ENCODE results near the gene CATSPERD.
A peak's percentile ranks its signal among the peaks of the same experiment; 100 is the strongest.

CATSPERD gene, protein sequence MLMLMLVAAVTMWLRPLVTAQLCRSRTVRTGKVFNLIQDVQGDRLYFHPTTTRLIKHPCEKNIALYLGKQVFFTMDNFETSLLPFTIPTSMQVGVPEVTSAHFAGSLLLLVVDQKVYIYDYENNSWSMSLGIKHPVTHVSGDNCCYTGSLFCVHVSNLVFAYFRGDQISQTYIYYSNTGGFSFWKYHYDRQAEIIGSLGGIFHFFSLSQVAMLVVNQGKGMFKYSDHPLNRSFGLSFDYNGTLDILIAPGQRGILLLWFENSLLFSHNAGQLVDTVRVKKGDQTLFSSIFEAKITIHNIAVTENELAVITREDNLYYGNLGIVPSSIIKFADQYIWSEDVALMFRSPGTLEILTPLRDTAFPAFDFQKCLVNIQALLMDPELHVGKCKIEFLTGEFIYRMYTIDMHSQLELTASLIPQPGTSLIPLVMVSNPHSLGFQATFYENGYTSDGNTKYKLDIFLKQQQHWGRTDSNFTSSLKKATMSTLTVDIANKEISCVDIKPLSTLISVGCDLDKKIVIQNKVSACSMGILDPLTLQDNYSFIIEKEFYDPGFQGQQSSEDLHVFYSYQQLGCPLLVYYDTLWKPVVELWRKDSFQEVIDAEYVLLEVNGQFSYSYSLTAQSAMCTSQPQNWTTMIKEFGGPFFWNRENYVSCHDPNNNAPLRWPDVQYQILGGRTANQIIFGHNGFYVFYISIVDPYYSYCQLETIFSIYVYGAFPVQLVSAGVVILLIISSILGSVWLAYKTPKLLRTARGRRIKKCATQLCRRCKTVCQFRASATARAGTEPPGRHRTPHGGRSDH

GRCh38 chr19:5719961-5720790 is at the start of gene CATSPERD, which contains the start of gene LONP1:
Gene CATSPERD, plus strand, starts transcription at chr19:5720637. Its CDS starts 101 bp downstream, at chr19:5720738.
Gene LONP1, minus strand, starts transcription at chr19:5720146. Its CDS starts 14 bp downstream, at chr19:5720132.
- peak; percentile 97 for FAIRE-seq

DNA sequence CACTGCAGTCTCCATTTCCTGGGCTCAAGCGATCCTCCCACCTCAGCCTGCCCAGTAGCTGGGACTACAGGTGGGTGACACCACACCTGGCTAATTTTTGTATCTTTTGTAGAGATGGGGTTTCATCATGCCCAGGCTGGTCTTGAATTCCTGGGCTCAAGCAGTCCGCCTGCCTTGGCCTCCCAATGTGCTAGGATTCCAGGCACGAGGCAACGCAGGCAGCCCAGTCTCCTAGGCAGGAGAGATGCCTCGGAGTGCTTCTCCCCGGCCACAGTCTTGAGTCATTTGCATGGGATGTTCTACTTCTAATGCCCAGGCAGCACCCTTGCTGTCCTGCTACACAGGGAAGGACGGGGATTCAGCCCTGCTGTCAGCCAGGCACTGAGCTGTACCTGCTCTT is 48.8 kb upstream of the CATSPERD start:
- FAIRE-seq: no peak

GRCh38 chr19:5672708-5673459 is 47.6 kb upstream of the CATSPERD start:
- FAIRE-seq: no peak

DNA sequence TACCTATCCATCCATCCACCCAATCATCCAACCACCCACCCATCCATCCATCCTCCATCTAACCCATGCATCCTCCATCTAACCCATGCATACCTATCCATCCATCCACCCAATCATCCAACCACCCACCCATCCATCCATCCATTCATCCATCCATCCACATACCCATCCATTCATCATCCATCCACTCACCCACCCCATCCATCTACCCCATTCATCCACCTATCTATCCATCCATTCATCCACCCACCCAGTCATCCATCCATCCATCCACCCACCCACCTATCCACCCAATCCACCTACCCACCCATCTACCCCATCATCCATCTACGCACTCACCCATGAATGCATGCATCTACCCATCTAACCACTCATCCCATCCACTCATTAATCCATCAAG is 46.7 kb upstream of the CATSPERD start:
- no peak for FAIRE-seq

GRCh38 chr19:5674714-5675113 is 45.7 kb upstream of the CATSPERD start:
- FAIRE-seq: no peak

DNA sequence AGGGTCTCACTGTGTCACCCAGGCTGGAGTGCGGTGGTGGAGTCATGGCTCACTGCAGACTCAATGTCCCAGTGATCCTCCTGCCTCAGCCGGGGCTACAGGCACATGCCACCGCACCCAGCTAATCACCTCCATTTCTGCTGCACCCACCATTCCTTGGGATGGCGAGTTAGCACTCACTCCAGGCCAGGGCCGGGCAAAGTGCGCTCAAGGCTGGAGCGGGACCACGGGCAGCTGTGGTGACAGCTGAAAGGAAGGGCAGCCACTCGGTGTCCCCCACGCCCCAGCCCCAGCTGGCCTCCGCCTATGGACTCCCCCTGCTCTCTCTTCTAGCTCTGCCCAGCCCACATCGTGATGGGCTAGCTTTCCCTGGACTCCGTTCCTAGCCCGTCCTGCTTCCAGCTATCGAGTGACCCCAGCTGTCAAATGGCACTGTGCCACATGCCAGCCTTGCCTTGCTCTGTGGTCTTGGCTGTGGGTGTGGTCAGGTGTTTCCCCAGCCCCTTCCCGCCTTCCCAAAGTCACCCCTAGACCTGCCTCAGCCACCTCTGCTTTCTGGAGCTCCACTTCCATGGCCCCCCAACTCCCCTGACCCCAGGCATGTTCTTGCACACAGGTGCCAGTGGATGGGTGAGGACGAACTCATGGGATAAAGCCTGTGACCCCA is 44.2 kb upstream of the CATSPERD start:
- FAIRE-seq: no peak

DNA sequence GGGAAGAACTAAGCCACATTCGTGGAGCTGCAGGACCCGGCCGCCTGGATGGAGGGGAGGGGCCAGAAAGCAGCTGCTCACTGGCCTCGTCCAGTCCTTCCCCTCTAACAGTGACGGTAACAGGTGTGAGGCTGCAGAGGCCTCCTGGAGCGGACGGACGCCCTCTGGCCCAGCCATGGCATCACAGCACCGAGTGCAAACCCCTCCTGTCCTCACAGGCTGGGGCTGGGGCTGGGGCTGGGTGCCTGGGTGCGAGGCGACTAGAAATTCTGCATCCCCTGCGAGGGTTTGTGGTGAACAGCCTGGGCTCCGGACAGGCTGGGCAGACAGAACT is 43.7 kb upstream of the CATSPERD start:
- FAIRE-seq: no peak

- FAIRE-seq: no peak
These were observed 43.3 kb upstream of the CATSPERD start for GRCh38 chr19:5677136-5677535.

GRCh38 chr19:5677580-5677979 is 42.9 kb upstream of the CATSPERD start:
- FAIRE-seq: no peak

- FAIRE-seq: no peak
These were observed 42.2 kb upstream of the CATSPERD start for GRCh38 chr19:5678071-5678718.

DNA sequence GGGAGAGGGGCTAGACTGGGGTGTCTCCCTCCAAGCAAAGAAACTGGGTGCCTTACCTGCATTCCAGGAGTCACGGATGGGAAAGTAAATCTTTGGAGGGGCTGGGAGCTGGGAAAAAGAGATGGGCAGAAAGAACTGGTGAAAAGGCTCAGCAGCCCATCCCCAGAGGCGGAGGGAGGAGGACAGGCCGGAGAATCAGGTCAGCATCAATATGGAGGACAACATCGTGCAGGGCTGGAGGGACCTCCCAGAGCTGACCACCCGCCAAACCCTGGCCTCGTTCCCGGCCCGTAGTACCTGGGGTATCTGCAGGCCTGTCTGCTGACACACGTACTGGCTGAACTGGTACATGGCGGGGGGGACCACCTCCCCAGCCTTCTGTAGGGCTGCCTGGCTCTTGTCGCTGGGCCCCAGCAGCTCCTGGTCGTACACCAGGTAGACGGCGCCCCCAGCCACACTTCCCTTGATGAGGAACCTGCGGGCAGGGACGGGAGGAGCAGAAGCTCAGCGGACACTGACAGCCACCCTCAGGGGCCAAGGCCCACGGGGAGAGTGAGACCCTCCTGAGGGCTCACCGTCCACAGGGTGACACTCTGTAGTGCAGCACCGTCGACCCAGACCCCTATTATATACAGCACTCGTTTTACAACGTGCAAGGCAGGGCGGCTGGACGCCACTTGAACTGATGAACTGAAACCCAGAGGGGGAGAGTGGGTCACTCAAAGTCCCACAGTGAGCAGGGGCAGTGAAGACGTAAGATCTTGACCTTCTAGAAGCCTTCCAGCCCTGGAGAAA is 41.0 kb upstream of the CATSPERD start:
- FAIRE-seq: no peak

GRCh38 chr19:5680084-5680436 is 40.4 kb upstream of the CATSPERD start:
- no peak for FAIRE-seq

DNA sequence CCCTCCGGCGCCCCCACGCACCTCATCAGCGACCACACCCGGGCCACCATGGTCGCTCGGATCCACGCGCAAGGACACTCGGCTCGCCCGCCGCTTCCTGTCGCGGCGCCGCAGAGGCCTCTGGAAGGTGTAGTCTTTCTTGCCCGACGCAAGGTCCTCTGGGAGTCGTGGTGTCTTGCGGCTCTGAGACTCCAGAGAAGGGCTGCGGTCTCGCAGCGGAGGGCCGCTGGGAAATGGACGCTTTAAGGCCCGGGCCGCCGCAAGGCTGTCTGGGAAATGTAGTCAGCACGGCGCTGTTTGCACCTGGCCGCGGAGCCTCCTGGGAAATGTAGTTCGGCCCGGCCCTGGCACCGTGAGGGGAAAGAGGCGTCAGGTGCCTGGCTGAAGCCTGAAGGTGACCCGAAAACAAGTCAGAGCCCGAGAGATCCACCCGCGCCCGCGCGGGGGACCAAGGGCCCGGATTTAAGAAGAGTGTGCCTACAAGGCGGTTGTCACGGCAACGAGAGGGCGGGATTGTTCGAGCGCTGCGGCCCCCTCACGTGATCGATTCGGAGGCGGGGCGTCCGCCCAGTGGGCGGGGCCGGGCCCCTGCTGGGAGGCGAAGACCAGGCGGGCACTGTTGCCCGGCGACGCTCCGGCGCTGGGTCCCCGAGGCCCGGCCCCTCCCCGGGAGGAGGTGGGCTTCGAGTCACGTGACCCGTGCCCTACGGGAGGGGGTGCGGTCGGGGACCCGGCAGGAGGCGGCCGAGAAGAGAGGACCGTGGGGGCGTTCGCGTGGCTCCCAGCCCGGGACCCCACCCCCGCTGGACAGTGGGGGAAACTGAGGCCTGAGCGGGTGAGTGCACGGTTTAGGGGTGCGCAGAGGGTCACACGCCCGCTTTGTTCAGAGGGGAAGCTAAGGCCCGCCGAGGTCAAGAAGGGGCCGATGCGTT is 39.7 kb upstream of the CATSPERD start, which contains the start of the genes HSD11B1L and MICOS13:
Gene HSD11B1L, plus strand, starts transcription at position 591 of the 932 bp plus-strand sequence. CDS start 3,806 bp downstream, outside the sequence.
Gene MICOS13, minus strand, starts transcription at position 80 of the 932 bp plus-strand sequence. Its CDS starts 30 bp downstream, at position 50.
- peak; percentile 99 for FAIRE-seq

- no peak for FAIRE-seq
These were observed 38.9 kb upstream of the CATSPERD start for GRCh38 chr19:5681391-5682106.

GRCh38 chr19:5682107-5682482 is 38.3 kb upstream of the CATSPERD start:
- no peak for FAIRE-seq

- no peak for FAIRE-seq
These were observed 37.1 kb upstream of the CATSPERD start for GRCh38 chr19:5683177-5683886.

- FAIRE-seq: no peak
These were observed 35.6 kb upstream of the CATSPERD start for GRCh38 chr19:5684694-5685430.

Data from A204.1 (cell line).